NCI-H2107 (cell line): ENCODE results near the gene CCL22.
A peak's percentile ranks its signal among the peaks of the same experiment; 100 is the strongest.
"Not testable (repeated sequence)": the region's sequence is repeated elsewhere in the genome, so short reads cannot be mapped to it uniquely, and the experiment has no call there.

Source experiments
- DNase-seq: peaks from one replicate; lab custom pipeline; 2025; lab: John Stamatoyannopoulos, UW

Gene CCL22

GRCh38 chr16:57395026-57395425 is 36.4 kb downstream of the CCL22 start:
- DNase-seq: no peak

GRCh38 chr16:57396786-57397185 is 38.2 kb downstream of the CCL22 start:
- DNase-seq: no peak

GRCh38 chr16:57397493-57397892 is 38.9 kb downstream of the CCL22 start:
- DNase-seq: not testable (repeated sequence)

- no peak for DNase-seq
These were observed 43.5 kb downstream of the CCL22 start for GRCh38 chr16:57401943-57402640.

- DNase-seq: no peak
These were observed 45.6 kb downstream of the CCL22 start, which contains the start of gene CCL17 for GRCh38 chr16:57403965-57404817. CCL17 (plus strand) TSS chr16:57404767; CDS start chr16:57413933, 9,166 bp downstream.

GRCh38 chr16:57405097-57405496 is 46.5 kb downstream of the CCL22 start:
- DNase-seq: no peak

GRCh38 chr16:57406881-57407280 is 48.3 kb downstream of the CCL22 start:
- no peak for DNase-seq

GRCh38 chr16:57407521-57408353 is 49.2 kb downstream of the CCL22 start:
- DNase-seq: no peak

GRCh38 chr16:57409065-57409464 is 50.5 kb downstream of the CCL22 start:
- no peak for DNase-seq

GRCh38 chr16:57409870-57410587 is 51.4 kb downstream of the CCL22 start:
- peak; percentile 9 for DNase-seq

GRCh38 chr16:57411362-57411976 is 52.9 kb downstream of the CCL22 start:
- DNase-seq: no peak

- no peak for DNase-seq
These were observed 54.0 kb downstream of the CCL22 start for GRCh38 chr16:57412584-57412983.

GRCh38 chr16:57413301-57413730 is 54.7 kb downstream of the CCL22 start:
- no peak for DNase-seq

- DNase-seq: no peak
These were observed 55.1 kb downstream of the CCL22 start for GRCh38 chr16:57413733-57414132.
